ENCODE data around the gene SYNE1. TPM values are rescaled to one million over a fixed set of nuclear protein-coding genes. Genes with fewer than 3 reads are reported as not detected.

Gene SYNE1
- total RNA-seq, 4 donors from 2014 or later: 111 to 156 (median 124) TPM

DNA sequence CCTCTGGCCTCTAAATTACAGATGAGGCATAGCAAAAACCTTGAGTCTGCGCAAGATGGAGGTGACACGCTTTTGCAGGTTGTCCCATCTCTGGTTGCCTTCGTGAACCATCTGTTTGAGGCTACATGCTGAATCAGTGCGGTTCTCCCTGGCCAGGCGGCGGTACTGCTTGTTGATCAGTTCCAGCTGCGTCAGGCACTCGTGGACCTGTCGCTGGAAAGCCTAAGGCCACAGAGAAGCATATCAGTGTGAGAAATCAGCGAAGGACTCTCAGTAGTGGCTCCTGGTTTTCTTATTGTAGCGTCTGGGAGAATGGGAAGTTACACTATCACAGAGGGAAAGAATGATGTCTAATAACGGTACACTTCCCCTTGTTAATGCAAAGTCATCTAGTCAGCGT is 485.2 kb downstream of the SYNE1 start:
- TF ChIP-seq POLR2A (IDR thresholded peaks at IDR 0.05): no peak
- no peak for TF ChIP-seq CTCF (IDR thresholded peaks at IDR 0.05)
- WGBS, 2 donors: 80 to 84% methylated on average over 13 of the region's 13 CpGs
- intact Hi-C loops (cut with DNase I; ENCODE audit: low total_unique reads): no loop called here
- DNase-seq (ENCODE audit: low spot score in 2 of 2): no peak
- no peak overlapping the region for H3K4me3 ChIP-seq (ENCODE audit: low read depth, poor library complexity, severe bottlenecking)

DNA sequence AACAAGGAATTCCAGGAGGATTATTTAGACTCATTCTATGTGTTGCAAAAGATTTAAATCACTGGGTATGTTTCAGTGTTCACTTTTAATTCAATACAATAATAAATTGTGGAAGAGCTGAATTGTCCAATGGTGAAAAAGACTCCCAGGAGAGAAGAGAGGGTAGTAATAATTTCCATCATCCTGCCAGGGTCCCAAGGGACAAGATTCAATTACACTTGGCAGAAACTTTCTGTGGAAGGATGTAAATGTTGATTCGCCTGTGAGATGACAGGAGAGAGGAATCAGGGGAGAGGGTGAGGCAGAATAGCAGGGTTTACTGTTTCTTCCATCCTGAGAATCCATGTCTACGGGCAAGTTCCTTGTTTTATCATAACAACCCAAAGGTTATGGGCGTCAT is 487.0 kb downstream of the SYNE1 start:
- 85 to 87% methylated on average over 3 of the region's 3 CpGs for WGBS, 2 donors
- no peak for DNase-seq (ENCODE audit: low spot score in 2 of 2)
- intact Hi-C loops (cut with DNase I; ENCODE audit: low total_unique reads): no loop called here
- H3K4me3 ChIP-seq (ENCODE audit: low read depth, poor library complexity, severe bottlenecking): no peak overlapping the region
- no peak for TF ChIP-seq CTCF (IDR thresholded peaks at IDR 0.05)
- no peak for TF ChIP-seq POLR2A (IDR thresholded peaks at IDR 0.05)

DNA sequence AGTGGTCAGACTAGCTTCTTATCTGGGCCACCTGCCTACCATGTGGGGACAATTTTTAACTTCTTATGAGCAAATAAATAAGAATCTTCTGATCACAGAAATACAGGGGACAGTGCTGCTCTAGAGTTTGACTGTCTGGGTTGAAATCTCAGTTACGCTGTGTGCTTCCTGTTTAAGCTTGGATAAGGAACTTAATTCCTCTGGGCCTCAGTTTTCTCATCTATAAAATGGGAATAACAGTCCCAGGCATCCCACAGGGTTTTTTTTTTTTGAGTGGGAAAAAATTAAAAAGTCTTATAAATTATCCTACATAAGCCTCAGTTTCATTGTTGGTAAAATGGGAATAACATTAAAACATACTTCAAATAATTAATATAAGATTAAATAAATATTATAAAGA is 488.8 kb downstream of the SYNE1 start:
- intact Hi-C loops (cut with DNase I; ENCODE audit: low total_unique reads): no loop called here
- DNase-seq (ENCODE audit: low spot score in 2 of 2): no peak
- TF ChIP-seq POLR2A (IDR thresholded peaks at IDR 0.05): no peak
- TF ChIP-seq CTCF (IDR thresholded peaks at IDR 0.05): no peak
- 98 to 100% methylated on average over 1 of the region's 1 CpG for WGBS, 2 donors
- no peak overlapping the region for H3K4me3 ChIP-seq (ENCODE audit: low read depth, poor library complexity, severe bottlenecking)

- WGBS, 2 donors: 94 to 96% methylated on average over 6 of the region's 6 CpGs
- intact Hi-C loops (cut with DNase I; ENCODE audit: low total_unique reads): no loop called here
Observed at GRCh38 chr6:152147269-152147668, 489.9 kb downstream of the SYNE1 start.

GRCh38 chr6:152146385-152146784 is 490.8 kb downstream of the SYNE1 start:
- TF ChIP-seq CTCF (IDR thresholded peaks at IDR 0.05): no peak
- TF ChIP-seq POLR2A (IDR thresholded peaks at IDR 0.05): no peak
- intact Hi-C loops (cut with DNase I; ENCODE audit: low total_unique reads): no loop called here
- 74 to 91% methylated on average over 1 of the region's 1 CpG for WGBS, 2 donors
- DNase-seq (ENCODE audit: low spot score in 2 of 2): no peak
- H3K4me3 ChIP-seq (ENCODE audit: low read depth, poor library complexity, severe bottlenecking): no peak overlapping the region

More at GRCh38 chr6:152147269-152147668, 489.9 kb downstream of the SYNE1 start:
- no peak for DNase-seq (ENCODE audit: low spot score in 2 of 2)
- TF ChIP-seq CTCF (IDR thresholded peaks at IDR 0.05) (no peak), POLR2A (IDR thresholded peaks at IDR 0.05) (no peak)
- no peak overlapping the region for H3K4me3 ChIP-seq (ENCODE audit: low read depth, poor library complexity, severe bottlenecking)

DNA sequence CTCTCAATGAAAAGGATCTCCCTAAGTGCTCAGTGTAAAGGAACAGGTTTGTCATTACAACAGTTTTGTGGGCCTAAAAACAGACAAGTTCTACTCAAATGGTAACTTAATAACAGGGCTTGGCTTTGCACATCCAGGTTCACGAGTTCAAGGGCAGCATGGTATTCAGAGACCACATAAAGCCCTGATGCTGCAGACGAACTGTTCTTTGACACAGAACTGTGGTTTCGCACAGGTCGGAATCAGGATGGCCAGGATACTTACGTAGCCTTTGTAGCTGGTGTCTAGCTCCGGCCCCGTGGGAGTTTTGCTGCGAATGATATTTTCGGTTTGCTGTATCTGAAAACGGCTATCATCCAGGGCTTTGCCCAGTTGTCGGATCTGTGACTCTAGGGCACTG is 493.8 kb downstream of the SYNE1 start:
- intact Hi-C loops (cut with DNase I; ENCODE audit: low total_unique reads): no loop called here
- TF ChIP-seq CTCF (IDR thresholded peaks at IDR 0.05) (no peak), POLR2A (IDR thresholded peaks at IDR 0.05) (no peak)
- whole genome bisulfite sequencing, 2 donors: 93 to 95% methylated on average over 11 of the region's 11 CpGs
- DNase-seq (ENCODE audit: low spot score in 2 of 2): no peak
- no peak overlapping the region for H3K4me3 ChIP-seq (ENCODE audit: low read depth, poor library complexity, severe bottlenecking)
